H9 (cell line): ENCODE data around the gene GPR160. TPM values are rescaled to one million over a fixed set of nuclear protein-coding genes. Genes with fewer than 3 reads are reported as not detected.

Source experiments
- DNase-seq: peaks from one replicate; pipeline ENCODE4 v3.0.0-alpha.2; 2017
- H2AFZ ChIP-seq: one replicate; pipeline ENCODE4 v1.6.1; 2013; ENCODE audit warnings: mild to moderate bottlenecking, low read length, control low read depth, moderate library complexity
- H2AK5ac ChIP-seq: 2 replicates; pipeline ENCODE4 v1.6.1; 2013; ENCODE audit warnings: low read length, control low read depth, mixed read lengths; ENCODE audit not compliant: insufficient read length
- H2BK120ac ChIP-seq: one replicate; pipeline ENCODE4 v1.6.1; 2013; ENCODE audit warnings: low read depth, mild to moderate bottlenecking, low read length, control low read depth, inconsistent platforms; ENCODE audit not compliant: poor library complexity, severe bottlenecking
- H2BK12ac ChIP-seq: 2 replicates; pipeline ENCODE4 v1.6.1; 2013; ENCODE audit warnings: low read length, control low read depth, mixed read lengths, low read depth; ENCODE audit not compliant: insufficient read length
- H2BK15ac ChIP-seq: 2 replicates; pipeline ENCODE4 v1.6.1; 2013; ENCODE audit warnings: low read depth, low read length, control low read depth
- H2BK20ac ChIP-seq: one replicate; pipeline ENCODE4 v1.6.1; 2013; ENCODE audit warnings: low read depth, mild to moderate bottlenecking, low read length, control low read depth, inconsistent platforms; ENCODE audit not compliant: poor library complexity, severe bottlenecking
- H2BK5ac ChIP-seq: 2 replicates; pipeline ENCODE4 v1.6.1; 2013; ENCODE audit warnings: low read length, control low read depth, mixed read lengths; ENCODE audit not compliant: insufficient read length
- H3K14ac ChIP-seq: 2 replicates; pipeline ENCODE4 v1.6.1; 2013; ENCODE audit warnings: low read length, control low read depth; ENCODE audit not compliant: insufficient read depth
- H3K18ac ChIP-seq: 2 replicates; pipeline ENCODE4 v1.6.1; 2013; ENCODE audit warnings: low read depth, mild to moderate bottlenecking, mixed read lengths, low read length, control low read depth; ENCODE audit not compliant: insufficient read length
- H3K23ac ChIP-seq: 2 replicates; pipeline ENCODE4 v1.6.1; 2013; ENCODE audit warnings: low read length, control low read depth, mixed read lengths, low read depth; ENCODE audit not compliant: insufficient read length
- H3K23me2 ChIP-seq: 2 replicates; pipeline ENCODE4 v1.6.1; 2013; ENCODE audit warnings: low read depth, mild to moderate bottlenecking, mixed read lengths, low read length, control low read depth; ENCODE audit not compliant: insufficient read length, poor library complexity, severe bottlenecking
- H3K27ac ChIP-seq: 2 replicates; pipeline ENCODE4 v1.5.1; 2013; ENCODE audit warnings: low read length, control low read depth, mixed read lengths, low read depth; ENCODE audit not compliant: insufficient read length
- H3K27me3 ChIP-seq: 2 replicates; pipeline ENCODE4 v1.6.1; 2013; ENCODE audit warnings: low read length, control low read depth, inconsistent platforms; ENCODE audit not compliant: insufficient read depth
- H3K4ac ChIP-seq: 2 replicates; pipeline ENCODE4 v1.6.1; 2013; ENCODE audit warnings: low read depth, mild to moderate bottlenecking, control low read depth, inconsistent platforms, low read length, moderate library complexity
- H3K4me1 ChIP-seq: 2 replicates; pipeline ENCODE4 v1.6.1; 2013; ENCODE audit warnings: low read length, control low read depth, inconsistent platforms; ENCODE audit not compliant: insufficient read depth
- H3K4me2 ChIP-seq: 2 replicates; pipeline ENCODE4 v1.6.1; 2013; ENCODE audit warnings: low read length, control low read depth, mixed read lengths; ENCODE audit not compliant: insufficient read length, insufficient read depth
- H3K56ac ChIP-seq: 2 replicates; pipeline ENCODE4 v1.6.1; 2013; ENCODE audit warnings: low read depth, mild to moderate bottlenecking, mixed read lengths, low read length, control low read depth; ENCODE audit not compliant: insufficient read length
- H3K79me1 ChIP-seq: 2 replicates; pipeline ENCODE4 v1.6.1; 2013; ENCODE audit warnings: low read depth, mild to moderate bottlenecking, moderate library complexity, low read length, control low read depth, inconsistent platforms; ENCODE audit not compliant: insufficient read depth, poor library complexity, severe bottlenecking
- H3K79me2 ChIP-seq: 2 replicates; pipeline ENCODE4 v1.6.1; 2013; ENCODE audit warnings: low read length, control low read depth, inconsistent platforms; ENCODE audit not compliant: insufficient read depth
- H3K9ac ChIP-seq: 2 replicates; pipeline ENCODE4 v1.6.1; 2013; ENCODE audit warnings: low read length, control low read depth, mixed read lengths; ENCODE audit not compliant: insufficient read length; ENCODE audit errors: extremely low read depth
- H3K9me3 ChIP-seq: one replicate; pipeline ENCODE4 v1.6.1; 2013; ENCODE audit warnings: low read depth, low read length, inconsistent platforms; ENCODE audit not compliant: control insufficient read depth
- H3T11ph ChIP-seq: one replicate; pipeline ENCODE4 v1.6.1; 2013; ENCODE audit warnings: mild to moderate bottlenecking, low read length, control low read depth, inconsistent platforms
- H4K20me1 ChIP-seq: one replicate; pipeline ENCODE4 v1.6.1; 2013; ENCODE audit not compliant: control insufficient read depth, insufficient read length, insufficient read depth
- H4K5ac ChIP-seq: 2 replicates; pipeline ENCODE4 v1.6.1; 2013; ENCODE audit warnings: low read depth, mild to moderate bottlenecking, mixed read lengths, low read length, control low read depth; ENCODE audit not compliant: insufficient read length
- H4K8ac ChIP-seq: replicated peaks from 2 replicates; pipeline ENCODE4 v1.6.1; 2013; ENCODE audit warnings: low read length, control low read depth, mixed read lengths, low read depth; ENCODE audit not compliant: insufficient read length
- H4K91ac ChIP-seq: 2 replicates; pipeline ENCODE4 v1.6.1; 2013; ENCODE audit warnings: low read depth, mild to moderate bottlenecking, moderate library complexity, mixed read lengths, low read length, control low read depth; ENCODE audit not compliant: insufficient read length
- H3K27ac Mint-ChIP-seq, 3 experiments: 2 replicates in 2 of 3; 3 replicates in 1 of 3; pipeline ENCODE4 v1.8.0; 2020 to 2021; ENCODE audit warnings: mixed read lengths in 3 of 3, mild to moderate bottlenecking in 1 of 3, moderate library complexity in 1 of 3
- H3K27me3 Mint-ChIP-seq: 2 replicates; pipeline ENCODE4 v1.8.0; 2021; ENCODE audit warnings: low read depth, mild to moderate bottlenecking, moderate library complexity, mixed read lengths
- H3K36me3 Mint-ChIP-seq, 3 experiments: 2 replicates in 2 of 3; 3 replicates in 1 of 3; pipeline ENCODE4 v1.8.0; 2020 to 2021; ENCODE audit warnings: low read depth in 3 of 3, mixed read lengths in 3 of 3; ENCODE audit not compliant: insufficient read depth in 1 of 3
- H3K4me1 Mint-ChIP-seq, 2 experiments: 2 replicates each; pipeline ENCODE4 v1.8.0; 2020; ENCODE audit warnings: mixed read lengths in 2 of 2
- H3K4me3 Mint-ChIP-seq, 2 experiments: 2 replicates in 1 of 2; 3 replicates in 1 of 2; pipeline ENCODE4 v1.8.0; 2020 to 2021; ENCODE audit warnings: mild to moderate bottlenecking in 2 of 2, mixed read lengths in 2 of 2, moderate library complexity in 1 of 2
- H3K9me3 Mint-ChIP-seq, 2 experiments: 2 replicates in 1 of 2; 3 replicates in 1 of 2; pipeline ENCODE4 v1.8.0; 2020; ENCODE audit warnings: mild to moderate bottlenecking in 2 of 2, mixed read lengths in 2 of 2, moderate library complexity in 1 of 2
- WGBS: extraction: QIAGEN DNeasy Blood & Tissue Kit; methylation state at CpG from one replicate; pipeline ENCODE4 v1.1.7; 2013; ENCODE audit warnings: missing lambda C conversion rate, low lambda C conversion rate, mixed read lengths; ENCODE audit not compliant: insufficient read length; ENCODE audit errors: extremely low coverage; 5-methylcytosine and 5-hydroxymethylcytosine counted together
- long read RNA-seq: library from polyadenylated mRNA; unstranded; transcript quantifications from one replicate; pipeline ENCODE4 v2.0.0, GENCODE V29; 2020
- total RNA-seq: library from RNA; stranded (reverse); gene quantifications from 2 replicates; pipeline ENCODE4 v1.2.1, GENCODE V29; 2021
- TF ChIP-seq, protein P1 (sequence below): fragments of 200-600 bp; sonication (generic); conservative IDR thresholded peaks from 3 replicates; pipeline ENCODE4 v1.8.0; 2021; ENCODE audit warnings: antibody characterized with exemption, mild to moderate bottlenecking

The GPR160 gene, protein sequence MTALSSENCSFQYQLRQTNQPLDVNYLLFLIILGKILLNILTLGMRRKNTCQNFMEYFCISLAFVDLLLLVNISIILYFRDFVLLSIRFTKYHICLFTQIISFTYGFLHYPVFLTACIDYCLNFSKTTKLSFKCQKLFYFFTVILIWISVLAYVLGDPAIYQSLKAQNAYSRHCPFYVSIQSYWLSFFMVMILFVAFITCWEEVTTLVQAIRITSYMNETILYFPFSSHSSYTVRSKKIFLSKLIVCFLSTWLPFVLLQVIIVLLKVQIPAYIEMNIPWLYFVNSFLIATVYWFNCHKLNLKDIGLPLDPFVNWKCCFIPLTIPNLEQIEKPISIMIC
- total RNA-seq = 14.1 and 15.4 TPM in 2 replicates
- long read RNA-seq, transcript GPR160-201 (4 exons, 2,039 nt) = major isoform, 100 of 124 reads
- long read RNA-seq, partial matches to known transcripts = 4 of 124 reads
- long read RNA-seq, other reads (novel, unspliced or antisense) = 20 of 124 reads

DNA sequence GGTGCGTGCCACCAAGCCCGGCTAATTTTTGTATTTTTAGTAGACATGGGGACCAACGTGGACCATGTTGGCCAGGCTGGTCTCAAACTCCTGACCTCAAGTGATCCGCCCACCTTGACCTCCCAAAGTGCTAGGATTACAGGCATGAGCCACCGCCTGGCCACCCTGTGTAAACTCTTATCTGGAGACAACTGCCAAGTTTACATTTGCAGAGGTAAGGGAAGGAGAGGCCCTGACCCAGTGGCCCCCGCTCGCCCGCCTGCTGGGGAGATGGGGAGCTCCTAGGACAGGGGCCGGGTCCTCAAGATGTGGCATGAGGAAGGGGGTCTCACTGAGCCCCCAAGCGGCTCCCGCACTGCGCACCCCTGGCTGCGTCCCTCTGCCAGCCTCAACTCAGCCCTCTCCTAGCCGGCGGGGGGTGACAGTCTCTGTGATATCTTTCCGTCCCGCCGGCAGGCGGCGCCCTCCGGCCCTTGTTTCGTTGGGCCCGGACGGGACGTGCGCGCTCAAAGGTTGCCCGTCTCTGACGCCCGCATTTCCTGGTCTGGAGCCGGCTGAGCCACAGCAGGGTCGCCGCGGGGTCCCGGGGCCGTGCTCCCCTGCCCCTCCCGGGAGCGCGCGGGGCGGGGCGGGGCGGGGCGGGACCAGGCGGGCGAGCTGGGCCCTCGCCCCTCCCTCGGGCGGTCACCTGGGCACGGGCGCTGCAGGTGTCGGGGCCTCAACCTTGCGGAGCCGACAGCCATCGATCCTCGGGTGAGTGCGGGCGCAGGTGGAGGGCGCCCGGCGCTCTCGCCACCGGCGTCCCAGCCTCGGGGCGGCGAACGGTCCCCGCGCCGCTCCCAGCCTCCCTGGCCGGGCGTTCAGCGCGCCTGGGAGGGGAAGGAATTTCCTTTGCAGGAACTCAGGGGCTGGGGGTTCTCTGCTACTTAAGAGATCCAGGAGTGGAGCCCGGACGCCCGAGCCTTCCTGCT lies at the start of gene GPR160:
Gene GPR160 (plus strand): TSS at position 533 of the 971 bp plus-strand sequence. CDS start 45,978 bp downstream, outside the sequence.
- H4K5ac ChIP-seq = no peak within 1 kb of the TSS

More for the DNA sequence above, at the start of gene GPR160:
- Histone ChIP-seq H3K4me2 (peak within 1 kb of the TSS; percentile 55), H3K9me3 (no peaks in the 10 kb centered on the region), H2AK5ac (no peak within 1 kb of the TSS), H2AFZ (no peak within 1 kb of the TSS), H4K8ac (no peak within 1 kb of the TSS), H3K18ac (no peak within 1 kb of the TSS), H3K79me2 (no peaks in the 10 kb centered on the region), H2BK20ac (no peak within 1 kb of the TSS), H3K79me1 (no peaks in the 10 kb centered on the region), H3K27ac (no peak within 1 kb of the TSS), H4K91ac (no peak within 1 kb of the TSS), H3K23me2 (peaks cover 8% of the 10 kb centered on the region), H3K27me3 (no peaks in the 10 kb centered on the region), H3K4ac (no peak within 1 kb of the TSS), H2BK15ac (no peak within 1 kb of the TSS), H2BK12ac (no peak within 1 kb of the TSS), H3T11ph (no peak within 1 kb of the TSS), H3K56ac (no peak within 1 kb of the TSS), H2BK120ac (no peak within 1 kb of the TSS), H2BK5ac (no peak within 1 kb of the TSS), H3K14ac (peak within 1 kb of the TSS; percentile 22; the same call in 1 of the 2 replicates), H4K20me1 (no peaks in the 10 kb centered on the region), H3K9ac (no peak within 1 kb of the TSS), H3K23ac (no peak within 1 kb of the TSS), H3K4me1 (no peaks in the 10 kb centered on the region)
- TF ChIP-seq, protein P1, sequence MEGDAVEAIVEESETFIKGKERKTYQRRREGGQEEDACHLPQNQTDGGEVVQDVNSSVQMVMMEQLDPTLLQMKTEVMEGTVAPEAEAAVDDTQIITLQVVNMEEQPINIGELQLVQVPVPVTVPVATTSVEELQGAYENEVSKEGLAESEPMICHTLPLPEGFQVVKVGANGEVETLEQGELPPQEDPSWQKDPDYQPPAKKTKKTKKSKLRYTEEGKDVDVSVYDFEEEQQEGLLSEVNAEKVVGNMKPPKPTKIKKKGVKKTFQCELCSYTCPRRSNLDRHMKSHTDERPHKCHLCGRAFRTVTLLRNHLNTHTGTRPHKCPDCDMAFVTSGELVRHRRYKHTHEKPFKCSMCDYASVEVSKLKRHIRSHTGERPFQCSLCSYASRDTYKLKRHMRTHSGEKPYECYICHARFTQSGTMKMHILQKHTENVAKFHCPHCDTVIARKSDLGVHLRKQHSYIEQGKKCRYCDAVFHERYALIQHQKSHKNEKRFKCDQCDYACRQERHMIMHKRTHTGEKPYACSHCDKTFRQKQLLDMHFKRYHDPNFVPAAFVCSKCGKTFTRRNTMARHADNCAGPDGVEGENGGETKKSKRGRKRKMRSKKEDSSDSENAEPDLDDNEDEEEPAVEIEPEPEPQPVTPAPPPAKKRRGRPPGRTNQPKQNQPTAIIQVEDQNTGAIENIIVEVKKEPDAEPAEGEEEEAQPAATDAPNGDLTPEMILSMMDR = peak; percentile 95
- peak within 1 kb of the TSS; percentile 81 to 91 for H3K4me3 Mint-ChIP-seq
- peak within 1 kb of the TSS in 2 of 3 experiments; percentile 67 to 81; a peak in 3 of 7 replicates for H3K27ac Mint-ChIP-seq
- WGBS = no CpG with 5 or more reads among the region's 78 CpGs
- peaks cover 9% of the 10 kb centered on the region for H3K27me3 Mint-ChIP-seq
- H3K9me3 Mint-ChIP-seq = no peaks in the 10 kb centered on the region
- peaks cover 0 to 5% (median 2%) of the 10 kb centered on the region in 3 experiments; a peak in 3 of 7 replicates for H3K36me3 Mint-ChIP-seq
- DNase-seq = peak; percentile 94
- peaks cover 23 to 24% of the 10 kb centered on the region in 2 experiments for H3K4me1 Mint-ChIP-seq
